ENCODE results near the gene PLXNB1.

Gene PLXNB1

GRCh38 chr3:48433472-48434118 lies 3.7 kb upstream of the PLXNB1 start:
- DNase-seq: no peak

GRCh38 chr3:48432411-48433371 lies 2.8 kb upstream of the PLXNB1 start:
- no peak for DNase-seq

DNA sequence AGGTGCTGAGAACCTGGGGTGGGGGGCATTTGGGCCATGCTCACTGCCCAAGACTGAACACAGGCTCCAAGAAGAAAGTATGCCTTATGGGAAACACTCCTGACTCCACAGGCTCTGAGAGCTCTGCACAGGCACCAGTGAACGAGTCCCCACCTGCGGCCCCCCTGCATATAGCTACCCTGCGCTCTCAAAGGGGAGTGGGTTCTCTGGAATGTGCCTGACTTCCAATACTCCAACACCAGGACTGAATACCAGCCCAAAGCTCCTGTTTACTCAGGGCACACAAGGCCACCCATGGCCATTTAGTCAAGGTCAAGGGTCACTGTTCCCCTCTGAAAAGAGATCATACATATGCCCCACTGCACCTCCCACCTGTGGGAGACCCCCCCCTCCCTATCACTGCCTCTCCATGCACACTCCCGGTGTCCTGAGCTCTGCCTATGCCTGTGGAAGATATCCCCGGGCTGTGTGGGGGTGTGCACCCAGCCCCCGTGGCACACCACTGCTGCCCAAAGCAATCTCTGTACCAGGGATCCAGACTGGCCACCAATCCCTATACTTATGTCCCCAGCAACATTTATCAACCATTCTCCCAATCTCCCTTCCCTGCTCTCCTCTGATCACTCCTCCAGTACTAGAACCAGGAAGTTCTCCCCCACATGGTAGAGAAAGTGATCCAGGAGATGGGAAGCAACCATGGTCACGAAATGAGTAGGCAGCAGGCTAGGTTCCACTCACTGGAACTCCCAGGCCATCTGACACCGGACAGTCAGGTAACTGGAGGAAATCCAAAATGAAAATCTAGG lies 1.5 kb upstream of the PLXNB1 start:
- no peak for DNase-seq

DNA sequence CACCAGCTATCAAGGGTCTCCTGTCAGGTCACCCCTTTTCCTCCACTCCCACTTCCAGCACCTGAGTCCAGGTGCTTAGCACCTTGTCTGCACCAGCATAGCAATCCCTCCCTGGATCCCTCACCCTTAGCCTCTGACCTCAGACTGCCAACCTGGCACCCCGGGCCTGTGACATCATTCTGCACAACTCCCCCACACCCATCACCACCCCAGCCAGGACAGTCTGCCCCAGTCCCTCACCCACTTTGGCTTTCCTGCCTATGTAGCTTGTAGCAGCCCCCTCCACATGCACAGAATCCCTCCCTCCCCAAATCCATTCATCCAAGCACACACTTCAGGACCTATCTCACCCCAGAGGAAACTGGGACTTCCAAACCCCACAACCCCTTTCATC lies 819 bp upstream of the PLXNB1 start:
- no peak for DNase-seq

DNA sequence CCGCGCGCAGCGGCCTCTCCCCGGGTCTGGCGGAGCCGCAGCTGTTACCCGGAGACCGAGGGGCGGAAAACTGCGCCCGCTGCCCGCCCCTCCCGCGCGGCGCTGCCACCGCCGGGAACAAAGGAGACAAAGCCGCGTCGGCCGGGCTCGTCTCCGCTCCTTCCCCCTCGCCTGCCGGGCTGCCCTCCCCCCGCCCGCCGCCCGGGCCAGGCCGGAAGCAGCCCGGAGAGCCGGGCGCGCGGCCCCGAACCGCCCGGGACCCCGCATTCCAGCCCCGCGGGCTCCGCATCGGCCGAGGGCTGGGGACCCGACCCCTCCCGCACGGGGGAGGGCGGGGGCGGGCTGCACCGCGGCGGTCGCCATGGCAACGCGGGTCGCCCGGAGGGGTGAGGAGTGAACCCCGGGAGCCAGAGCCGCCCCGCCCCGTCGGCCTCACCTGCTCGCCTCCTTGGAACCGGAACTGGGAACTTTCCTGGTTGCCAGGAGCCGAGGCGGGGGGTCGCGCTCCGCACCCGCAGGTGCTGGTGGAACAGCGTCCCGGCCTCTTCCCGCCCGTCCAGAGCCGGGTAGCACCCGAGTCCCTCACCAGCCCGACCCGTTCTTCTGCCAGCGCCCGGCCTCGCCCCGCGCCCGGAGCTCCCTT lies 448 bp downstream of the PLXNB1 start:
- DNase-seq: no peak

- no peak for DNase-seq
Measured at GRCh38 chr3:48428572-48429316, 1.1 kb downstream of the PLXNB1 start.

DNA sequence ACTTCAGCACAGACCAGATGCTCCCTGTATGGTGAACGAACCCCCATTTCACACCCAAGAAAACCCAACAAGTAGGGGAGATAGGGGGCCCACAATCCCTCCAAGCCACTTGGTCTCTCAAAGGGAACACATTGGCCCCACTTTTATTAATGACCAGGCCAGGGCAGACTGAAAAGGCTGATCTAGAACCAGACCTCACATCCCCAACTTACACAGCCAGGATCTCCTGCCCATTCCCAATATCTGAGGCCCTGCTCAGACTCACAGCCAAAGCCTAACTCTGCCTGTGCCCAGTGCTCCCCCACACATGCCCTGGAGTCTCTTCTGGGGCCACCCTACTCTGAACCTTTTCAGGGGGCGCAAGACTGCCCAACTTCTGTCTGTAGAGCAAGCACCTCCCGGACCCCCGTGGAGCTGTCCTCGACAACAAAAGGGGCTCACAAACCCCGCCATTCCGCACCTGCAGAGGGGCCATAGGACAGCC lies 1.8 kb downstream of the PLXNB1 start:
- DNase-seq: no peak

GRCh38 chr3:48427630-48427962 lies 2.3 kb downstream of the PLXNB1 start:
- DNase-seq: no peak

GRCh38 chr3:48426944-48427629 lies 2.8 kb downstream of the PLXNB1 start:
- DNase-seq: no peak

DNA sequence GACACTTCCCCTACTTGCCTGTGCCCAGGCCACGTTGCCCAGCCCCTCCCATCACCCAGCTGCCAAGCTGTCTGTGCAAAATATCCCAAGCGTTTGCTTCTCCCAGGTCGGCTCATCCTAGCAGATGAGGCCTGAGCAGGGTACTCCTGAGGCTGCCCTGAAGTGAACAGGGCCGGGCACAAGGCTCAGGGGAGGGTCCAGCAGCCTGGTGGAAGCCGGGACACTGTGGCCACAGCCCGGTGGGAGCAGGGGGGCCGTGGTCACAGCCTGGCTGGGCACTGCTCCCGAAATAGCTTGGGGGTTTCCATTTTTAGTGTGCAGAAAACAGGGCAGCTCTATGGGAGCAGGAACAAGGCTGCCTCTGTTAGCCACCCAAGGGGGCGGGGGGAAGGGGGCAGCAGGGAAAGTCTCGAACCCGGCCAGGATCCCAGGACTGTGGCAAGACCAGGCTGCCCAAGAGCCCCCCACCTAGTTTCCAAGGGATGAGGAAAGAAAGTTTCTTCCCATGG lies 3.4 kb downstream of the PLXNB1 start:
- DNase-seq: no peak

DNA sequence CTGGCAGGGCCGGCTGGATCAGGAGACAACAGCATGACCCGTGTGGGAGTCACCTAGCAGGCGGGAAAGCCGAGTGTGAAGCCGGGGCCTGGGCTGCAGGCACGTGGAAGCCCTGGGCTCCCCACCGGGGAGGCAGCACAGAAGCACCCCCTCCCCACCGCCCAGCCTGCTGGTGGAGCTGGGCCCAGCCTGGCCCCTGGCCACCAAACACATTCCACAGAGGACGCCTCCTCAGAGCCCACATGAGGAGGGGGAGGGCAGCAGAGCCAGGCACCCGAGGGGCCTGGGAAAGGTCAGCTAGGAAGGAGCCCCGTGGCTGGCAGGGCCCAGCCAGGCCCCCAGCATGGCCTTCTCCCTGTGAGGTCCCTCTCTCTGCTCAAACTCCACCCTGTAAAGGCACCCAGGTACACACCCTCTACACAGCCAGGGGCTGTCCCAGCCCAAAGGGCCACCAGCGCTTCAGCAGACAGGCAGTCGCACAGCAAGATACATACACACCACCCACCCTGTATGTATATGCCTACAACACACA lies 4.5 kb downstream of the PLXNB1 start:
- DNase-seq: no peak

DNA sequence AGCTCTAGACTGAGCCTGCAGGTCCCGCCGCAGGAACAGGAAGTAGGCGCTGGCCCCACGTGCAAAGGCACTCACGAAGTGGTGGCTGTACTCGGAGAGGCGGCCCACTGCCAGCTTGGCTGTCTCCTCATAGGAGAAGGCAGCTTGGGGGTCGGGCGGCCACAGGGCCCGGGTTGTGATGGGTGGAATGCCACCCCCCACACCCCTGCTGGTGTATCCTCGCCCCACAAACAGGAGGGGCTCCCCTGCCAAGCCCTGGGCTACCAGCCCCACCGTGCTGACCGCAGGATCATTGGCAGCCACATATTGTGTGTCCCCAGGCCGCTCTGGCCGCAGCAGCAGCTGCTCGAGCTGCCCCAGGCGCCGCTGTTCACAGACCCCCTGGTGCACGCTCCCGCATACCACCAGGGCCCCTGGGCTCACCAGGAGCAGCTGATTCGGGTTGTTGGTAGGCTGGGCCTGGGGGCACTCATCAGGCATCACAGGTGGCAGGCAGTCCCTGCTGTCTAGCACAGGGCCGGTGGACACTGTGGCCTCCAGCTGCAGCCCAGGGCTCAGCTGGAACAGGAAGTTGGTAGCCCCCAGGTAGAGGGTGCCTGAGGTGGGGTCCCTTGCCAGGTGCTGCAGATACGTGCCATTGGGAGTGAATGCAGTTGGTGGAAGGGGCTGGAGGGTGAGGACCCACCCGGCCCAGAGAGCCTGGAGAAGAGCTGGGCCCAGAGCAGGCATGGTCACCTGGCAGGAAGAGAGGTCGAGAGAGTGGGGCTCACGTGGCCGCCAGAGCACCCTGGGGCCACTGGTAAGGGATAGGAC lies 5.8 kb downstream of the PLXNB1 start:
- no peak for DNase-seq

DNA sequence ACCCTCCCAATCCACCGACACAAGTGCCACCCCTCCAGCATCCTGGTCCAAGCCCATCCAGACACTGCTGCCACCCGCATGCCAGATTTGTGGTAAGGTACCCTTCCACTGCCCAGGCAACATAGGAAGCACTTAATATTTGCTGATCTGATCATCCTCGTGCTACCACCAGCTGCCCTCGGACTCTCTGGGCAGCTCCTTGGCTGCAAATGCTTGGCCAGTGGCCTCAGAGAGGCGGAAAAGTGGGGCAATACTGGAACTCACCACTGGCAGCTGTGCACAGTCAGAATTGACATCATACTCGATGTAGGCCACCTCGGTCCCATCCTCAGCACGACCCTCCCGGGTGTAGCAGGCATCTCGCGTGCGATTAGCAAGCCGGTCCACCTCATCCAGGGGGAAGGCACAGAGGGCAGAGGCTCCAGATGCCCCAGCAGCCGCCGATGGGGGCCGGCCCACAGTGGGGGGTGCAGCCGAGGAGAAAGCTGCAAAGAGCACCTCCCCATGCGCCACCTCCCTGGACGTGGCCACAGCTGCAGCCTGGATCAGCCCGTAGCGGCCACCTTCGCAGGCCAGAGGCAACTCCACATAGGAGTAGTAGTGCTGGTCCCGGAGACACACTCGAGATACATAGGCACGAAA lies 6.5 kb downstream of the PLXNB1 start:
- DNase-seq: no peak

- DNase-seq: no peak
Measured at GRCh38 chr3:48422681-48423080, 7.2 kb downstream of the PLXNB1 start.

DNA sequence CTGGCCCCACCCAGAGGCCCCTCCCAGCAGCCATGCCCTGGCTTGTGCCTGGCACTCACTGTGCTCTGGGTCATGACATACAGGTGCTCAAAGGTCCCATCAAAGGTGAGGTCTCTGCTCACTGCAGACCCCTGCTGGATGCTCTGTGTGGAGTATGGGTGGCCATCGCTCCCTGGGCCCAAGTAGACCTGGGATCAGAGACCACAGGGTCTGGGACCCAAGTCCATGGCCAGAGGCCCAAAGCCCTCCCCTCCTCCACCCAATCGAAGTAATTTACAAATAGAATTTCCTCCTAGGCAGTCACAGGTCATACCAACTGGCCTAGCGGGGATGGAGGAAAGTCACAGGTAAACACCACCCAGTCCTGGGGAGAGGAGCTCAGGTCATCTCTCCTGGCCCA lies 7.6 kb downstream of the PLXNB1 start:
- no peak for DNase-seq

DNA sequence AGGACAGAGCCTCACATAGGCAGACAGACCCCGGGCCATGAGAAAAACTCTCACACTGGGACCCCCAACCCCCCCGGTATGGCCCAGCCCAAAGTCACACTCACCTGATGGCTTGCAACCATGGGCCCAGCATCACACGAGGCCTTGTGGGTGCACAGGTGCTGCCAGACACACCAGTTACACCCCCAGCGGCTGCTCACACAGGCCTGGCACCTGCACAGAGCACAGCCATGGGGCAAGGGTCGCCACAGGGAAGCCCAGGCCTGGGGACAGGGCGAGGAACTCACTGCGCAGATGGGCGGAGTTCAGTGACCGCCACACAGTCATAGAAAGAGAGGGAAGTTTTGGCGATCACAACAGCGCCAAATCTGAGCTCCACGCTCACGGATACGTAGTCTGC lies 9.3 kb downstream of the PLXNB1 start:
- DNase-seq: no peak

GRCh38 chr3:48419597-48419996 lies 10.3 kb downstream of the PLXNB1 start:
- DNase-seq: no peak

DNA sequence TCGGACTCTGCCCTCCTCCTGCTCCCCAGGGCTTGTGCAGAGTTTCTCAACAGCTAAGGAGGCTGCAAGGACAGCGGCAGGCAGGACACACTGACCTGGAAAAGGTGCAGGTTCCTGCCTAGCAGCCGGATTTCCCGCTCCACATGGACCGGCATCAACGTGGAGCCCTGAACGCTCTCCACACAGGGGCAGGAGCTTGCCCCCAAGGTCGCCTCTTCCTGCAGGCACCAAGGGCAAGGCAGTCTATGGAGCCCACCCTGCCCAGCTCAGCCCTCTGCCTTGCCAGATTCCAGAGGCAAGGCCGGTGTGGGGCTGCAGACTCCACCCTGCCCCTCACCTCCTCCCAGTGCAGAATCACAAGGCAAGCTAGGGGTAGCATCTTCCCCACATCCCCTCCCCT lies 10.7 kb downstream of the PLXNB1 start:
- no peak for DNase-seq

GRCh38 chr3:48418651-48419050 lies 11.2 kb downstream of the PLXNB1 start:
- DNase-seq: no peak

GRCh38 chr3:48418140-48418539 lies 11.7 kb downstream of the PLXNB1 start:
- DNase-seq: no peak

All from KG1 (cell line).